Left renal cortex interstitium (tissue), 4 donors: ENCODE data around the gene UROC1. TPM values are rescaled to one million over a fixed set of nuclear protein-coding genes. Genes with fewer than 3 reads are reported as not detected.

Experiments used
- DNase-seq, 4 donors: peaks; one replicate each; pipeline ENCODE4 v3.0.0-alpha.2; 2013; ENCODE audit warnings: low read depth in 4 of 4, low spot score in 2 of 4, missing footprints in 1 of 4
- polyA plus RNA-seq, 4 donors: library from polyadenylated mRNA; unstranded; fragments of 120-200 nt; gene quantifications; one replicate each; pipeline ENCODE4 v1.2.1, GENCODE V29; 2013; ENCODE audit not compliant: insufficient read length in 4 of 4

UROC1 gene
- polyA plus RNA-seq, 4 donors, result 0.13 to 0.27 (median 0.15) TPM

DNA sequence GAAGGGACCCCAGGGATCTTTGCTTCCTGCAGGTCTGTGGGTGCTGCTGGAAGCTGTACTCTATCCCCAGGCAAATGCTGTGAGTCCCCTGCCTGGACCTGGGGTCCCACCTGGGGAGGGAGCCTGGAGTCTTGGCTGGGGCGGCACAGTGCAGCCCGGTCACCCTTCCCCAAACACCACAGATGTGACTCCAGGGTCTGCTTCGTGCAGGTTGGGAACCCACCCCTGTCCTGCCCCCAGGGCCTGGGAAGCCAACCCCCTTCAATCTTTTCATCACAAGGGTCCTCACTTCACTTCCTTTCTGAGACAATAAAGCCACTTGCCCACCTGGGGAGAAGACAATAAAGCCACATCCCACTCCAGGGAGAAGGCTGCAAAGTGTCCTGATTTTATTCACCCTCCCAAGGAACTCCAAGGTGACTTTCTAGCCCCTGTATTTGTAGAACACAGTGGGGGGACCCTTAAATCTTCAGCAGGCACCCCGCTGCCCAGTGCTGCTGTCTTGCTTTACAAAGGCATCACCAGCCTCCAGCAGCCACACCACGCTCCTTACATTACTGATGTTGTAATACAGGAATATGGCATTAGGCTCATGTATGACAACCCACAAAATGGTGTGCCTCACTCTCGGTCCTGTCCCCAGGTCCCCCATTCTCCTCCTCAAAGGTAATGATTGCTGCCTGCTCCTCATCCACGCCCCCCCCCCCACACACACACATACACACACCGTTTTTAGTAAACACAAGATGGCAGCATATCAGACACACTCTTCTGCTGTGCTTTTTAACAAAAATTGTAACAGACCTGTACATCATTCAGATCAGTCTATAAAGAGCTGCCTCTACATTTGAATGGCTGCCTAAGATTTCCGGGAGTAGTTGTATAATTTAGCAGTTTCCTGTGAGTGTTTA is 31.2 kb upstream of the UROC1 start:
- DNase-seq, result no peak

- DNase-seq, result no peak
Observed at GRCh38 chr3:126547721-126548120, 30.1 kb upstream of the UROC1 start.

- DNase-seq, result no peak
Observed at GRCh38 chr3:126546549-126547239, 29.1 kb upstream of the UROC1 start.

DNA sequence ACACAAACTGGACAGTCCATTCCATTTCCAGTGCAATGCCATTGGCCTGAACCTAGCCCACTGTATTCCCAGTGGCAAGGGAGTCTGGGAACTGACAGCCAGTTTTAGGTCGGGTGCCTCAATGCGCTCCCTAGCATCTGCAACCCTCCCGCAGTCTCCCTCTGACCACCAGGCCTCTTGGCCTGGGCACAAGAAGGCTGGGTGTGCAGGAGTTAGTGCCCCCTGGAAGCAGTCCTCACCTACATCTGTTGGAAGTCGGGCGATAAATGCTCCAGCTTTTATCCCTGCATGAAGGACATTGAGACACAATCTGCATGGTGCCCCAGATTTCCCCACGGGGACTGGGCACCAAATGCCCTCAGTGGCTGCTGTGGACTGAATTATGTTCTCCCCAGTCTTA is 28.4 kb upstream of the UROC1 start:
- DNase-seq, result no peak

DNA sequence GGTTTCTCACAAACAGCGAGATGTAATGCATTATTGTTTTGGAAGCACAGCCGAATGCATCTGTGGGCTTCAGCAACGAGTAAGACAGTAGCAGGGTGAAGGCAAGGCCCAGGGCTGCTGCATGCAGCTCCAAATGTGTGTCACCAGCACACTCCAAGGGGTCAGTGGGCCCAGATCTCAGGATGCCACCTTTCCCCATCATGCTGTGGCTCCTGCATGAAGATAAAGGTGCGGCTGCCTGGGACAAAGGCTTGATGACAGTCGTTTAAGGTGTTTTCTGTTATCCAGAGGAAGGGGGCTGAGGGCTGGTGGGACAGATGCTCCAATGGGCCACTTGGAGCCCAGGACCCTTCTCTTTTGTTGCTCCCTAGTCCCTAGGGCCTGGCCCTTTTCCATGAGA is 28.0 kb upstream of the UROC1 start:
- DNase-seq, result no peak

DNA sequence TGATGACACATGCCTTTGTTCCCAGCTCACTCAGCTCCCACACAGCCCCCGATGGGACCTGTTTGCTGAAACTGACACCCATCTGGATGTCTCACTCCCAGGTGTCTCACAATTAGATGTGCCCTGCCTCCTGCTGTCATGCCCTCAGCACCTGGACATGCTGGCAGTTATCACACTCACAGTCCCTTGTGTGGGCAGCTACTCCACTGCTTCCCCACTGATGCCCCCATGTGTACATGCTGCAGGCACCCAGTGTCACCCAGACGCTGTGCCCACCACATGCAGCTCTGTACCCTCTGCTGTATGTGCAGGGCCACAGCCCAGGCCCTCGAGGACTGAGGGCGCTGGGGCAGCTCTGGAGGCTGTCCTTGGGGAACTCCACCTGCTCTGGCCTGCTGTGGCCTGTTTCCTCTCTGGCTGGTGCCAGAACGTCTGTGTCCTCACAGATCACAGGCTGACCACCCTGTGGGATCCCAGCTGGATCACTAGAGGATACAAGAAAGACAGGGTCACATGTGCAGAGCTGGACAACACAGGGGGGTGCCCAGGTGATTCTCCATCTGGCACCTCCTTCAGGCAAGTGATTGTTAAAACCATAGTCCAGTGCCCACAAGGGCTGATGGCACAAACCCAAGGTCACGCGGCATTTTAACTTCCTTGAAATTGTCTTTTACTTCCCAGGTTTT is 27.2 kb upstream of the UROC1 start:
- no peak for DNase-seq

GRCh38 chr3:126543457-126544061 is 26.0 kb upstream of the UROC1 start:
- DNase-seq, result no peak

- no peak for DNase-seq
Observed at GRCh38 chr3:126542340-126543241, 25.0 kb upstream of the UROC1 start.

DNA sequence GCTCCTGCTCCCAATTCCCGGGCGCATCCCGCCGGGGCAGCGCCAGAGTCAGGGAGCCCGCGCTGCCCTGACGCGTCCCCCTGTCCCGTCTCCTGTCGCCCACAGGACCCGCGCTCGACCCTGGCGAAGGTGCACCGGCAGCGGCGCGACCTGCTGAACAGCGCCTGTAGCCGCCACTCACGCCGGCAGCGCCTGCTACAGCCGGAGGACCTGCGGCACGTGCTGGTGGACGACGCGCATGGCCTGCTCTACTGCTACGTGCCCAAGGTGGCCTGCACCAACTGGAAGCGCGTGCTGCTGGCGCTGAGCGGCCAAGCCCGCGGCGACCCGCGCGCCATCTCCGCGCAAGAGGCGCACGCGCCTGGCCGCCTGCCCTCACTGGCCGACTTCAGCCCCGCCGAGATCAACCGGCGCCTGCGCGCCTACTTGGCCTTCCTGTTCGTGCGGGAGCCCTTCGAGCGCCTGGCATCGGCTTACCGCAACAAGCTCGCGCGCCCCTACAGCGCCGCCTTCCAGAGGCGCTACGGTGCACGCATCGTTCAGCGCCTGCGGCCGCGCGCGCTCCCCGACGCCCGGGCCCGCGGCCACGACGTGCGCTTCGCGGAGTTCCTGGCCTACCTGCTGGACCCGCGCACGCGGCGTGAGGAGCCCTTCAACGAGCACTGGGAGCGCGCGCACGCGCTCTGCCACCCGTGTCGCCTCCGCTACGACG is 24.2 kb upstream of the UROC1 start:
- no peak for DNase-seq

DNA sequence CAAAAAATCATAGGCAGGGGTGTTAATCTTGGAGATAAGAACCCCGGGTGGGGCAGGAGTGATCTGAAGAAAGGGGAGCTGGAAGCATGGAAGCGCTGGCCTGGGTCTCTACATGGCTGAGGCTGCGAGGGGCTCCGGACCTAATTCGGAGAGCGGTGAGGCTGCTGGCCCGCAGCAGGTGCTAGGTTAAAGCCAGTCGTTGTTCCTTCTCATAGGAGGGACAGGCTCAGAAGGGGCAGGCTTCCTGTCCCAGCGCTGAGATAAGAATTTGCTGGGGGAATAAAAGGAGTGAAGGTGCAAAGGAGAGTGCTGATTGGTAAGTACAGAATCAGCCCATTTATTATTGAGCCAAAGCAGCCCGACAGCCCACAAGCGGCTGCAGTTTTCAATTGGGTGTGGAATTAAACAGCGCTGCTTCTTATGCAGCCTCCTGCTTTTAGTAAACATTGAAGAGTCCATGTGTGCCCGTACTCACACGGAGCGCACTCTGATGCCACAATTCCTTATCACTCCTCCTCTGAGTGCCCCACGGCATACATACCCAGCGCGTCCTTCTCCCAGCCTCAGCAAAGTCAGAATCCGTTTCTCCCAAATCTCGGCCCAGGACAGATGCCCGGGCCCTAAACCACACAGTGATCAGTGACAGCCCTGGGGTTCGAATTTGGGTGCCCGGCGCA is 23.5 kb upstream of the UROC1 start:
- no peak for DNase-seq

GRCh38 chr3:126540342-126540849 is 22.8 kb upstream of the UROC1 start:
- DNase-seq, result no peak

GRCh38 chr3:126539558-126540250 is 22.1 kb upstream of the UROC1 start:
- DNase-seq, result no peak

- no peak for DNase-seq
Observed at GRCh38 chr3:126538966-126539365, 21.4 kb upstream of the UROC1 start.

DNA sequence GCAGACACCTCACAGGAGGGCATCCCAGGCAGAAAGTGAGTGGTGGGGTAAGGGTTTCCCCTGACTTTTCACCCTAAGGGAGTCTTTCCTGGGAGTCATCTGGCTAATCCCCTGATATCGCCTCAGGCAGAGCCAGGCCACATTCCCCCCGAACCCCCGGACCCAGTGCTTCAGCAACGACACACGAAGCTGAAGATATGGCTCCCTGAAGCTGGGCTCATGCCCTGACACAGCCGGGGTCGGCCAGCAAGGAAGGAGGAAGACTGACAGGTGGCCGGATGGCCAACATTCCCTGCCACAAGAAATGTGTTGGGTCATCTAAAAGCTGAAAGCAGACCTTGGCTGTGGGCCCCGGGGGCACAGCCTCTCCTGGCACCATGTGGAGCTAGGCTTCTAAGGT is 20.7 kb upstream of the UROC1 start:
- DNase-seq, result no peak

- no peak for DNase-seq
Observed at GRCh38 chr3:126537730-126538281, 20.2 kb upstream of the UROC1 start.

DNA sequence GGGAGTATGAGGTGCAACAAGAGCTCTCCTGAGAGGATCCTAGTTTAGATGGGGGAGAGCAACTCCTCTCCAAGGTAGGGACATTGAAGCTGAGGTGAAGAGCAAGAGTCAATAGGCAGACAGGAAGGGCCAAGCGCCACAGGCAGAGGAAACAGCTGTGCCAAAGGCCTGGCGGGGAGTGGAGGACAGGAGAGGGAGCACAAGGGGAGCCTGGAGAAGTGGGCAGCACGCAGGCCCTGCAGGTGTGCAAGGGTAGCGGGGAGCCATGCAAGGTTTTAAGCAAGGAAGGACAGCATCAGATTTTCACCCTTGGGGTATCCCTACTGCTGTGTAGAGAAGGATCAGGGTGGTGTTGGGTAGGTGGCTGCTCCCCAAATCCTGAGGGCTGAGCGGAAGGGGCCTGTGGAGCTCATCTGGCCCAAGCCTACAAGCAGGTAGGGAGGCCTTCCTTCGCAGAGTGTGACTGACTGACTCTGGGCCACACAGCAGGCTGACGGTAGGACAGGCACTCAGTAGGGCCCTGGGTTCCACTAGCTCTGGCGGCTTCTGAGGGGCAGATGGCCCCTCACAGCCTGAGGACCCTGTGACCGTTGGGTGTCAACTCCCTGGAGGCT is 19.6 kb upstream of the UROC1 start:
- DNase-seq, result no peak

- no peak for DNase-seq
Observed at GRCh38 chr3:126536126-126536525, 18.6 kb upstream of the UROC1 start.
